GM19452 (cell line): ENCODE data around the gene CAVIN1.
"Not testable (repeated sequence)": the region's sequence is repeated elsewhere in the genome, so short reads cannot be mapped to it uniquely, and the experiment has no call there.

Experiments used
- ATAC-seq: cut with Tn5 transposase; IDR thresholded peaks from one replicate; pipeline ENCODE4 v1.9.1; 2021; ENCODE audit not compliant: unreplicated experiment

Gene CAVIN1

GRCh38 chr17:42378959-42379594 is 44.0 kb downstream of the CAVIN1 start:
- ATAC-seq = no peak

GRCh38 chr17:42378359-42378958 is 44.6 kb downstream of the CAVIN1 start:
- no peak for ATAC-seq

GRCh38 chr17:42373896-42374295 is 49.2 kb downstream of the CAVIN1 start:
- no peak for ATAC-seq

GRCh38 chr17:42372142-42372541 is 50.9 kb downstream of the CAVIN1 start:
- no peak for ATAC-seq

- not testable (repeated sequence) for ATAC-seq
Measured at GRCh38 chr17:42368797-42369561, 54.1 kb downstream of the CAVIN1 start.

GRCh38 chr17:42368310-42368709 is 54.7 kb downstream of the CAVIN1 start:
- ATAC-seq = not testable (repeated sequence)

GRCh38 chr17:42366176-42367023 is 56.7 kb downstream of the CAVIN1 start:
- ATAC-seq = not testable (repeated sequence)

GRCh38 chr17:42365136-42365535 is 57.9 kb downstream of the CAVIN1 start:
- ATAC-seq = no peak

GRCh38 chr17:42363767-42364585 is 59.1 kb downstream of the CAVIN1 start:
- no peak for ATAC-seq

- ATAC-seq = no peak
Measured at GRCh38 chr17:42363231-42363630, 59.8 kb downstream of the CAVIN1 start.

- ATAC-seq = no peak
Measured at GRCh38 chr17:42362245-42362961, 60.7 kb downstream of the CAVIN1 start.

- ATAC-seq = no peak
Measured at GRCh38 chr17:42361781-42362186, 61.3 kb downstream of the CAVIN1 start.

GRCh38 chr17:42360388-42360787 is 62.7 kb downstream of the CAVIN1 start:
- ATAC-seq = not testable (repeated sequence)

GRCh38 chr17:42359133-42359532 is 63.9 kb downstream of the CAVIN1 start:
- no peak for ATAC-seq

- ATAC-seq = no peak
Measured at GRCh38 chr17:42358434-42358833, 64.6 kb downstream of the CAVIN1 start.

GRCh38 chr17:42354956-42355843 is 67.9 kb downstream of the CAVIN1 start:
- no peak for ATAC-seq
